Activated naive CD8-positive, alpha-beta T cell treated with anti-CD3 and anti-CD28 coated beads, Interleukin-2, amount 10 ng/mL, durations not matched to agents 7 days and 5 days (primary cell): ENCODE results near the gene CDK2AP2. TPM values are rescaled to one million over a fixed set of nuclear protein-coding genes. Genes with fewer than 3 reads are reported as not detected.
"Not testable (repeated sequence)": the region's sequence is repeated elsewhere in the genome, so short reads cannot be mapped to it uniquely, and the experiment has no call there.

Experiments
- ATAC-seq: fragments of 150-1000 bp; cut with Tn5 transposase; one replicate; pipeline ENCODE4 v1.10.0; 2021; ENCODE audit warnings: low read depth, moderate library complexity
- POLR2A ChIA-PET: fragments of 350-600 bp; sonication (Branson Sonifier 250); formaldehyde crosslinking; loops from one replicate; lab custom pipeline; 2021; ENCODE audit warnings: antibody characterized with exemption; lab: Charles Lee
- DNase-seq: peaks from one replicate; pipeline ENCODE4 v3.0.0; 2021
- H3K27ac Mint-ChIP-seq: one replicate; pipeline ENCODE4 v1.8.0; 2022; ENCODE audit warnings: mild to moderate bottlenecking, mixed read lengths
- H3K27me3 Mint-ChIP-seq: one replicate; pipeline ENCODE4 v1.8.0; 2022; ENCODE audit warnings: mild to moderate bottlenecking, moderate library complexity, mixed read lengths
- H3K36me3 Mint-ChIP-seq: one replicate; pipeline ENCODE4 v1.8.0; 2021; ENCODE audit warnings: mild to moderate bottlenecking, mixed read lengths
- H3K4me1 Mint-ChIP-seq: one replicate; pipeline ENCODE4 v1.8.0; 2021; ENCODE audit warnings: mixed read lengths
- H3K4me3 Mint-ChIP-seq: one replicate; pipeline ENCODE4 v1.8.0; 2022; ENCODE audit warnings: mild to moderate bottlenecking, moderate library complexity, mixed read lengths
- H3K9me3 Mint-ChIP-seq: one replicate; pipeline ENCODE4 v1.8.0; 2021; ENCODE audit warnings: mixed read lengths
- total RNA-seq, 2 experiments: library from RNA; stranded (reverse); gene quantifications; one replicate each; pipeline ENCODE4 v1.2.3, GENCODE V29; 2021

The CDK2AP2 gene
- total RNA-seq, 2 experiments from 2014 or later = 94.6 to 101 TPM

GRCh38 chr11:67486481-67487195, 21.3 kb downstream of the CDK2AP2 start:
- Mint-ChIP-seq H3K4me1 (peaks cover 57% of the 10 kb centered on the region), H3K9me3 (no peaks in the 10 kb centered on the region), H3K27ac (peak overlapping the region; percentile 95), H3K27me3 (no peaks in the 10 kb centered on the region), H3K4me3 (peak overlapping the region; percentile 93), H3K36me3 (peaks cover 25% of the 10 kb centered on the region)
- no peak for DNase-seq
- no peak for ATAC-seq
- POLR2A ChIA-PET = interaction anchor here (0.7 to 5.5 kb wide), 12 partner anchors 10 to 95 kb away, joined by 3 to 94 read pairs (median 16); partner anchors contain the start of genes PITPNM1, PPP1CA, PTPRCAP and RAD9A

GRCh38 chr11:67485873-67486361, 22.0 kb downstream of the CDK2AP2 start:
- H3K36me3 Mint-ChIP-seq = peaks cover 25% of the 10 kb centered on the region
- peak; percentile 75 for DNase-seq
- not testable (repeated sequence) for H3K27me3 Mint-ChIP-seq, H3K9me3 Mint-ChIP-seq
- POLR2A ChIA-PET = interaction anchor here (0.5 to 5.5 kb wide), 16 partner anchors 9 to 1595 kb away, joined by 3 to 94 read pairs (median 4); partner anchors contain the start of genes CCDC85B, PITPNM1, PPP1CA and PTPRCAP
- ATAC-seq = peak; percentile 5
- peak overlapping the region; percentile 93 for H3K4me3 Mint-ChIP-seq
- peaks cover 57% of the 10 kb centered on the region for H3K4me1 Mint-ChIP-seq
- peak overlapping the region; percentile 95 for H3K27ac Mint-ChIP-seq

- peak overlapping the region; percentile 100 for H3K27ac Mint-ChIP-seq
- no peaks in the 10 kb centered on the region for H3K9me3 Mint-ChIP-seq
- H3K4me3 Mint-ChIP-seq = peak overlapping the region; percentile 93
- H3K4me1 Mint-ChIP-seq = peaks cover 57% of the 10 kb centered on the region
- H3K27me3 Mint-ChIP-seq = no peaks in the 10 kb centered on the region
- ATAC-seq = peak; percentile 6
- peak; percentile 69 for DNase-seq
- H3K36me3 Mint-ChIP-seq = peaks cover 25% of the 10 kb centered on the region
- POLR2A ChIA-PET = interaction anchor here (0.5 to 5.5 kb wide), 16 partner anchors 16 to 1594 kb away, joined by 3 to 94 read pairs (median 5); partner anchors contain the start of genes CCDC85B, PITPNM1, PPP1CA and PTPRCAP
Measured at GRCh38 chr11:67484847-67485311, 23.1 kb downstream of the CDK2AP2 start.

- H3K36me3 Mint-ChIP-seq = peaks cover 21% of the 10 kb centered on the region
- peak overlapping the region; percentile 100 for H3K27ac Mint-ChIP-seq
- ATAC-seq (peak; percentile 31), DNase-seq (peak; percentile 58)
- H3K9me3 Mint-ChIP-seq = no peaks in the 10 kb centered on the region
- POLR2A ChIA-PET = interaction anchor here (0.5 to 5.5 kb wide), 20 partner anchors 9 to 1069 kb away, joined by 3 to 94 read pairs (median 5); partner anchors contain the start of genes CDK2AP2, CLCF1, PITPNM1 and PPP1CA
- peaks cover 53% of the 10 kb centered on the region for H3K4me1 Mint-ChIP-seq
- no peaks in the 10 kb centered on the region for H3K27me3 Mint-ChIP-seq
- peak overlapping the region; percentile 93 for H3K4me3 Mint-ChIP-seq
Measured at GRCh38 chr11:67483831-67484665, 23.9 kb downstream of the CDK2AP2 start.

- Mint-ChIP-seq H3K4me3 (peak within 1 kb of the TSS; percentile 93), H3K27me3 (peaks cover under 1% of the 10 kb centered on the region), H3K27ac (peak within 1 kb of the TSS; percentile 100), H3K4me1 (peaks cover 47% of the 10 kb centered on the region), H3K9me3 (no peaks in the 10 kb centered on the region), H3K36me3 (peaks cover 16% of the 10 kb centered on the region)
- POLR2A ChIA-PET = interaction anchor here (0.6 to 5.5 kb wide), 23 partner anchors 8 to 195 kb away, joined by 3 to 94 read pairs (median 5); partner anchors contain the start of genes CDK2AP2, CORO1B, PITPNM1 and POLD4
- ATAC-seq (peak; percentile 81), DNase-seq (peak; percentile 94)
Measured at GRCh38 chr11:67482827-67483798, 24.8 kb downstream of the CDK2AP2 start, which contains the start of gene AIP. Gene AIP (plus strand): TSS chr11:67483026. CDS start chr11:67483159, 133 bp downstream.

DNA sequence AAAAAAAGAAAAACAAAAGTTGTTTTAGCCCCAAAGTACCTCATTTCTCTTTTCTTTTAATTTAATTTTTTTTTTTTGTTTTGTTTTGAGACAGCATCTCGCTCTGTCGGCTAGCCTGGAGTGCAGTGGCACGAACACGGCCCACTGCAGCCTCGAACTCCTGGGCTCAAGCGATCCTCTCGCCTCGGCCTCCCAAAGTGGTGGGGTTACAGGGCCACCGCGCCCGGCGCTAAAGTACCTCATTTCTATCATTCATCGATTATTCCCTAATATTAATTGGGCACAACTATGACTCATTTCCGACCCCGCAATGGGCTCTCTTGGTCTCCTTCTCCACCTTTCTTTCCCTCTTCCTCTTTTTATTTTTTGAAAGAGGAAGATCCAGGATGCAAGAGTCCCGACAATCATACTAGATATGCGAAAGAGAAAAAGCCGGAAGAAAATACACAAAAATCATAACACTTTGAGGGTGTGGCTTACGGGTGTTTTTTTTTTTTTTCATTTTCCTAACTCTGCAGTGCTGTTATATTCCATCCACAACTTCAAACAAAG, 25.6 kb downstream of the CDK2AP2 start:
- Mint-ChIP-seq H3K27me3 (peaks cover 4% of the 10 kb centered on the region), H3K9me3 (no peaks in the 10 kb centered on the region), H3K36me3 (peaks cover 8% of the 10 kb centered on the region), H3K27ac (peak overlapping the region; percentile 100), H3K4me3 (peak overlapping the region; percentile 93), H3K4me1 (peaks cover 41% of the 10 kb centered on the region)
- DNase-seq (no peak), ATAC-seq (peak; percentile 0)
- POLR2A ChIA-PET = interaction anchor here (0.6 to 5.5 kb wide), 21 partner anchors 9 to 129 kb away, joined by 3 to 94 read pairs (median 5); partner anchors contain the start of genes CDK2AP2, CORO1B, PITPNM1 and POLD4

DNA sequence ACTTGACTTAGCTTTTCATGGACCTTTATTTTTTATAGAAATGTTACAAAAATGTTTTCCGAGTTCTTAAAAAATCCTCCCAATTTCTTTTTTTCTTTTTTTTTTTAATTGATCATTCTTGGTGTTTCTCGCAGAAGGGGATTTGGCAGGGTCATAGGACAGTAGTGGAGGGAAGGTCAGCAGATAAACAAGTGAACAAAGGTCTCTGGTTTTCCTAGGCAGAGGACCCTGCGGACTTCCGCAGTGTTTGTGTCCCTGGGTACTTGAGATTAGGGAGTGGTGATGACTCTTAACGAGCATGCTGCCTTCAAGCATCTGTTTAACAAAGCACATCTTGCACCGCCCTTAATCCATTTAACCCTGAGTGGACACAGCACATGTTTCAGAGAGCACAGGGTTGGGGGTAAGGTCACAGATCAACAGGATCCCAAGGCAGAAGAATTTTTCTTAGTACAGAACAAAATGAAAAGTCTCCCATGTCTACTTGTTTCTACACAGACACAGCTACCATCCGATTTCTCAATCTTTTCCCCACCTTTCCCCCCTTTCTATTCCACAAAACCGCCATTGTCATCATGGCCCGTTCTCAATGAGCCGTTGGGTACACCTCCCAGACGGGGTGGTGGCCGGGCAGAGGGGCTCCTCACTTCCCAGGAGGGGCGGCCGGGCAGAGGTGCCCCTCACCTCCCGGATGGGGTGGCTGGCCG, 30.5 kb downstream of the CDK2AP2 start:
- POLR2A ChIA-PET = interaction anchor here (0.6 kb wide), 1 partner anchor 95 kb away, joined by 3 read pairs; no protein-coding TSS in a partner anchor
- DNase-seq, H3K36me3 Mint-ChIP-seq, H3K27ac Mint-ChIP-seq, H3K27me3 Mint-ChIP-seq, ATAC-seq, H3K4me3 Mint-ChIP-seq, H3K4me1 Mint-ChIP-seq, H3K9me3 Mint-ChIP-seq: not testable (repeated sequence)

DNA sequence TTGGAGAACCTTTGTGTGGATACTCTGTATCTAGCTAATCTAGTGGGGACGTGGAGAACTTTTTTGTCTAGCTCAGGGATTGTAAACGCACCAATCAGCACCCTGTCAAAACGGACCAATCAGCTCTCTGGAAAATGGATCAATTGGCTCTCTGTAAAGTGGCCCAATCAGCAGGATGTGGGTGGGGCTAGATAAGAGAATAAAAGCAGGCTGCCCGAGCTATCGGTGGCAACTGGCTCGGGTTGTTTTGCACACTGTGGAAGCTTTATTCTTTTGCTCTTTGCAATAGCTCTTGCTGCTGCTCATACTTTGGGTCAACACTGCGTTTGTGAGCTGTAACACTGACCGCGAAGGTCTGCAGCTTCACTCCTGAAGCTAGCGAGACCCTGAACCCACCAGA, 31.3 kb downstream of the CDK2AP2 start:
- ATAC-seq, H3K27me3 Mint-ChIP-seq, H3K4me1 Mint-ChIP-seq, DNase-seq, H3K9me3 Mint-ChIP-seq, H3K36me3 Mint-ChIP-seq, H3K4me3 Mint-ChIP-seq, H3K27ac Mint-ChIP-seq: not testable (repeated sequence)
- POLR2A ChIA-PET = interaction anchor here (0.7 to 1.2 kb wide), 3 partner anchors 9 to 68 kb away, joined by 3 to 4 read pairs (median 3); no protein-coding TSS in a partner anchor

DNA sequence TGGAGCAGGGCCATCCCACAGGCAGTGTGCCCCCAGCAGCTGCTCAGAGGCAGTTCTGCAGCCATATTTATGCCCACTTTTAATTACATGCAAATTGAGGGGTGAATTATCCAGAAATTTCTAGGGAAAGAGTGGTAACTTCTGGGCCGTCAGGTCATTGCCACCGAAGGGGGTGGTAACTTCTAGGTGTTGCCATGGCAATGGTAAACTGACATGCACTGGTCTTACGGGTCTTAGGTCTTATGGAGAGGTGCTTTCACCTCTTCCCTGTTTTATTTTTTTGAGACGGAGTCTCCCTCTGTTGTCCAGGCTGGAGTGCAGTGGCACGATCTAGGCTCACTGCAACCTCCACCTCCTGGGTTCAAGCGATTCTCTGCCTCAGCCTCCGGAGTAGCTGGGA, 35.1 kb downstream of the CDK2AP2 start:
- Mint-ChIP-seq H3K27ac (no peak overlapping the region), H3K36me3 (no peaks in the 10 kb centered on the region), H3K9me3 (no peaks in the 10 kb centered on the region), H3K27me3 (peaks cover 3% of the 10 kb centered on the region), H3K4me1 (peaks cover 3% of the 10 kb centered on the region), H3K4me3 (no peak overlapping the region)
- POLR2A ChIA-PET = interaction anchor here (1.6 kb wide), 1 partner anchor 64 kb away, joined by 5 read pairs; no protein-coding TSS in a partner anchor
- ATAC-seq (no peak), DNase-seq (no peak)

- Mint-ChIP-seq H3K4me3 (no peak overlapping the region), H3K36me3 (peaks cover under 1% of the 10 kb centered on the region), H3K27me3 (no peaks in the 10 kb centered on the region), H3K4me1 (peaks cover 18% of the 10 kb centered on the region), H3K9me3 (no peaks in the 10 kb centered on the region), H3K27ac (no peak overlapping the region)
- ATAC-seq (no peak), DNase-seq (no peak)
- POLR2A ChIA-PET = interaction anchor here (0.9 to 6.1 kb wide), 4 partner anchors 15 to 69 kb away, joined by 3 to 145 read pairs (median 27); partner anchors contain the start of genes PPP1CA and PTPRCAP
Measured at GRCh38 chr11:67470337-67471002, 37.5 kb downstream of the CDK2AP2 start.
